ENCODE data around the gene SPATS1.
A peak's percentile ranks its signal among the peaks of the same experiment; 100 is the strongest.

SPATS1 gene

GRCh38 chr6:44387346-44388134 lies 45.1 kb downstream of the SPATS1 start, which contains the start of gene CDC5L:
CDC5L (plus strand) TSS chr6:44387706; CDS start chr6:44387824, 118 bp downstream.
- peak; percentile 64 to 81 for DNase-seq (ENCODE audit: low read depth in 1 of 2, low spot score in 1 of 2)

GRCh38 chr6:44388135-44388487 lies 45.7 kb downstream of the SPATS1 start:
- DNase-seq (ENCODE audit: low read depth in 1 of 2, low spot score in 1 of 2) = peak in 1 of 2 donors; percentile 4

GRCh38 chr6:44388887-44389286 lies 46.4 kb downstream of the SPATS1 start:
- DNase-seq (ENCODE audit: low read depth in 1 of 2, low spot score in 1 of 2) = no peak

GRCh38 chr6:44390158-44390683 lies 47.8 kb downstream of the SPATS1 start:
- DNase-seq (ENCODE audit: low read depth in 1 of 2, low spot score in 1 of 2) = no peak
